ENCODE results near the gene ADAD1.
"Not testable (repeated sequence)": the region's sequence is repeated elsewhere in the genome, so short reads cannot be mapped to it uniquely, and the experiment has no call there.

ADAD1 gene
- 0 to 0.15 (median 0) reads per million in 18 experiments for total RNA-seq

- DNase-seq, result no peak
Observed at GRCh38 chr4:122378711-122379110, at the start of gene ADAD1. ADAD1 (plus strand) TSS chr4:122379011; CDS start chr4:122380070, 1,059 bp downstream.

DNA sequence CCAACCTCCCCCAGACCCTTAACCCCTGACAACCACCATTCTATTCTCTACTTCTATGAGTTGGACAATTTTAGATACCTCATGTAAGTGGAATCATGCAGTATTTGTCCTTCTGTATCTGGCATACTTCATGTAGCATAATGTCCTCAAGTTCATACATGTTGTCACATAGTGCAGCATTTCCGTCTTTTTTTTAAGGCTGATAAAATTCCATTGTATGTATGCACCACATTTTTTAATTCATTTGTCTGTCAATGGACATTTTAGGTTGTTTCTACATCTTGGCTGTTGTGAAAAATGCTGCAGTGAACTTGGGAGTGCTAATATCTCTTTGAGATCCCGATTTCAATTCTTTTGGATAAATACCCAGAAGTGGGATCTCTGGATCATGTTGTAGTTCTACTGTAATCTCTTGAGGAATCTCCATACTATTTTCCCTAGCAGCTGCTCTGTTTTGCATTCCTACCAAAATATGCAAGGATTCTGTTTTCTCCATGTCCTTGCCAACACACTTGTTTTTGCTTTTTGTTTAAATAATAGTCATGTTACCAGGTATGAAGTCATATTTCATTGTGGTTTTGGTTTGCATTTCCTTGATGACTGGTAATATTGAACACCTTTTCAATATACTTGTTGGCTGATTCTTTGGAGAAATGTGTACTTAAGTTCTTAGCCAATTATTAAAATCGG lies 48.8 kb upstream of the ADAD1 start:
- DNase-seq, result no peak

GRCh38 chr4:122331195-122331594 lies 47.6 kb upstream of the ADAD1 start:
- DNase-seq, result no peak

DNA sequence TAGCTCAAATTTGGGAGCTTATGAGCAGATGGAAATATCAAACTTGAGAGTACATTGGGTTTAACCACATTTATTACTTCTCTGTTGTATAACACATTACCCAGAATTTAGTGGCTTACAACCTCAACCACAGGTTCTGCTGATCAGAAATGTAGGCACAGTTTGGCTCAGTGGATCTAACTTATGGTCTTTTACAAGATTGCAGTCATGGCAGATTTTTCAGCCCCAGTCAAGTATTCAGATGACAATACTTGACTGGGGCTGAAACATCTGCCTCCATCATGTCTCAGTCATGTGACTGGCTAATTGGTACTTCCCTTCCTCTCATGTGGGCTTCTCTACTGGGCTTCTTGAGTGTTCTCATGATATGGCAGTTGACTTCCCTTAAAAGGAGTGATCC lies 44.0 kb upstream of the ADAD1 start:
- DNase-seq, result no peak

GRCh38 chr4:122341886-122342285 lies 36.9 kb upstream of the ADAD1 start:
- DNase-seq, result no peak

DNA sequence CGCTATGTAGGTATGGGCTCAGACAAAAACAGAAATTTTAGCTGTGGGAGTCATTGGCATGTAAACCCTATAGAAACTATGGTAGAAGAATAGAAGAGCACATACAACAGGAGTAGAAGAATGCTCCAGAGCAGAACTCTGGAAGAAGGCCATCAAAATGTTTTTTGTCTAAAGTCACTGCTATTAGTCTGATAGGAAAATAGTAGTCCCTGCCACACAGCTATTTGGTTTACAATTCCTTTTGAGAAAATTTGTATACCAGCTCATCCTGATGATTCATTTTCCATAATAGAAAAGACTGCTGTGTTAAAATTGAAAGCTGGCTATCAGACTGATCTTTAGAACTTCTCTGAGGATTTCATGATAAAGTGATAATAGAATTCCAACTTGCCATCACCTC lies 32.8 kb upstream of the ADAD1 start:
- no peak for DNase-seq

DNA sequence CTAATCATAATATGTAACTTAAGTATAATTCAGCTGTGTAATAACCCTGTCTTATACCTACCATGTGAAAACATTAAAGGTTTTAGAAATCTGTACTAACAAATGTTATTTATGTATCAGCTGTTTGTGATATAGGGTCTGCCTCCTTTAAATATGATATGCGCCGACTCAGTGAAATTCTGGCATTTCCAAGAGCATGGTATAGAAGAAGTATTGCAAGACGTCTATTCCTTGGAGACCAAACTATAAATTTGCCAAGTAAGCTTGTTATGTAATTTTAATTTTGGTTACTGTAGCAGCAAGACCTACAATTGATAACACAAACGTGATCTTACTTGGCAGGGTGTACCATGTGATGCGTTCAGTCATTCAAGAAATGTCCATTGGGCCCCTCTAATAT lies 32.3 kb upstream of the ADAD1 start:
- DNase-seq, result no peak

DNA sequence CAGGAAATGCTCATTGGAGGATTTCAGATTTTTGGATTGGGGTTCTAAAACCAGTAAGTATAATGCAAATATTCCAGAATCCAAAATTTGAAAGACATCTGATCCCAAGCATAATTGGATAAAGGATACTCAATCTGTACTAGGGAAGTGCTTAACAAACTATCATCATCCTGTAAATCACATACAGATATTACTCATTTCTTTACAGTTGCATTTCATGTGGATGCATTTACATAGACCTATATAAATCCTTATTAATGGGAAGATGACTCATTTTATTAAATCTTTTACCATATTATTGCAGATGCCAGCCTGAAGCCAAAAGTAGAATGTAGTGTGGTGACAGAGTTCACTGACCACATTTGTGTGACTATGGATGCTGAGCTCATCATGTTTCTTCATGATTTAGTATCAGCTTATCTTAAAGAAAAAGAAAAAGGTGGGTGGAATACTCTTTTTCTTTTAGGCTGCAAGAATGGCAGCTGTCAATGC lies 22.4 kb upstream of the ADAD1 start:
- no peak for DNase-seq

GRCh38 chr4:122360754-122361153 lies 18.1 kb upstream of the ADAD1 start:
- no peak for DNase-seq

DNA sequence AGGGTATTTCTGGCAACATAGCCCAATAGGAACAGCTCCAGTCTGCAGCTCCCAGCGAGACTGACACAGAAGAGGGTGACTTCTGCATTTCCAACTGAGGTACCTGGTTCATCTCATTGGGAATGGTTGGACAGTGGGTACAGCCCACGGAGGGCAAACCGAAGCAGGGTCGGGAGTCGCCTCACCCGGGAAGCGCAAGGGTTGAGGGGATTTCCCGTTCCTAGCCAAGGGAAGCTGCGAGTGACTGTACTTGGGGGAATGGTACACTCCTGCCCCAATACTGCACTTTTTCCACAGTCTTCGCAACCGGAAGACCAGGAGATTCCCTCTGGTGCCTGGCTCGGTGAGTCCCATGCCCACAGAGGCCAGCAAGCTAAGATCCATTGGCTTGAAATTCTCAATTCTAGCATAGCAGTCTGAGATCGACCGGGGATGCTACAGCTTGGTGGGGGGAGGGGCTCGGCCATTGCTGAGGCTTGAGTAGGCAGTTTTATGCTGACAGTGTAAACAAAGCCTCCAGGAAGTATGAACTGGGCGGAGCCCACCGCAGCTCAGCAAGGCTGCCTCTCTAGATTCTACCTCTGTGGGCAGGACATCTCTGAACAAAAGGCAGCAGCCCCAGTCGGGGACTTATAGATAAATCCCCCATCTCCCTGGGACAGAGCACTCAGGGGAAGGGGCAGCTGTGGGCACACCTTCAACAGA lies 14.0 kb upstream of the ADAD1 start:
- no peak for DNase-seq

GRCh38 chr4:122368786-122369185 lies 10.0 kb upstream of the ADAD1 start:
- DNase-seq, result not testable (repeated sequence)

DNA sequence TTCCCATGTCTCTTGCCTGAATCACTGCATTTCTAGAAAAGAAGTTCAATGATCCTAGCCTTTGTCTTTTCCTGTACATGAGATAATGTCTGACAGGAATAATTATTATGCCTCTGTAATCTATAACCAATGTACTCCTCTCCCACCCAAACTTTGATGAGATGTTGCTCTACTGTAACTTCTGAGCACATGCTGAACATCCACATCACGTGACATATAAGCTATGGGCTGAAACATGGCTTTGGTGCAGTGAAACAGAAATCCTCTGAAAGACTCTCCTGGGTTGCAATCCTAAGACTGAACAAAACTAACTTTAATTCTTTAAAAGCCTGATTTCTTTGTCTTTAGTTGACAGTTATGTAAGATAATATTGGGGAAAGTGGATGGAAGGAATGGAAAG lies 1.5 kb upstream of the ADAD1 start:
- no peak for DNase-seq

DNA sequence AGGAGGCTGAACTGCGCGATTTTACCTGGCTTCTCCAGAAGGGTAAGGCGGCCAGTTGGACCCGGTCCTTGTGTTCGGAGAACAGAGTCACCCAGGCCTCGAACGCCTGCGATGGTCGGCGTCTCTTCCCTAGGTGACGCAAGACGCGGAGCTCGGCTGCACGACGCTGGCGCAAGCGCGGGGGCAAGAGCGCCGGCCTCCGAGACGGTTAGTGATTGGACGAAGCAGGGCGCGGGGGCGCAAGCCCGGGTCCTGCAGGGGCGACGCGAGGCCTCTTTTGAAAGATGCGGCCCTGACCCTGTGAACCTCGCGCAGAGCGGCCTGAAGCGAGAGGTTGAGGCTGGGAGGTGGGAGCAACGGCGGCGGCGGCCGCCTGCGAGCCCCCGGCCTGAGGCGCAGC lies 428 bp downstream of the ADAD1 start:
- DNase-seq, result no peak

DNA sequence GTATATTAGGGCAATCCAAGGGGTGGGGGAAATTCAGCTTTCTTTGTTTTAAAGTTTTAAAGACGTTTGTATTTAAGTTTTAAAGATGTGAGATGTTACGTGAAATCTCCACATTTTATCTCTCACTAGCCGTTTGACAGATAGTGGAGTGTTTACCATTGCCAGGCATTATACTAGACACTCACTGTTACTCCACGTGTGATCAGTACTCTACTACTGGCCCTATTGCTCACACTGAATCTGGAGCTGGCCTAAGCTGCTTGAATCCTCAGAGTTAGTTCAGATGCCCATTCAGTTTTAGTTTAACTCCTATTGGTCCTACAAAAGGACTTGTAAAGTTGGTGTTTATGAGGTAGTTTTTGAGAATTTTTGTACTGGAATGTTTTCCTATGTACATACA lies 4.5 kb downstream of the ADAD1 start:
- no peak for DNase-seq

- no peak for DNase-seq
Observed at GRCh38 chr4:122384245-122384644, 5.4 kb downstream of the ADAD1 start.

- DNase-seq, result no peak
Observed at GRCh38 chr4:122393276-122393675, 14.5 kb downstream of the ADAD1 start.

DNA sequence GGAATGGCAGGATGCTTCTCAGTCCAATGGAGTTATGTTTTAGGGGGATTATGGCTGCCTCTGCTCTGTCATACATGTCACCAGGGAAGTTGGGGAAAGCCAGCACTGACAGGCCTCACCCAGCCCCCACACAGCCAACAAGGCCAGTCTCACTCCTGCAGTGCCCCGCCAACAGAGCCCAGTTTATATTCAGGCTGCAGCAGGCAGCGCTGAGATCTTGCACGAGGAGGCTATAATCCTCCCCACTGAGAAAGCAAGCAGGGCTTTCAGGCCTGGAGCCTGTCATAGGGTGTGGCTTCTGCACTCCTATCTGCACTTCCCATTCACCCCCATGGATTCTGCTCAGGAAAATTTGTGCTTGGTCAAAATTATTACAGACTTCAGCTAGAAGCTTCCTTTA lies 25.1 kb downstream of the ADAD1 start:
- no peak for DNase-seq

DNA sequence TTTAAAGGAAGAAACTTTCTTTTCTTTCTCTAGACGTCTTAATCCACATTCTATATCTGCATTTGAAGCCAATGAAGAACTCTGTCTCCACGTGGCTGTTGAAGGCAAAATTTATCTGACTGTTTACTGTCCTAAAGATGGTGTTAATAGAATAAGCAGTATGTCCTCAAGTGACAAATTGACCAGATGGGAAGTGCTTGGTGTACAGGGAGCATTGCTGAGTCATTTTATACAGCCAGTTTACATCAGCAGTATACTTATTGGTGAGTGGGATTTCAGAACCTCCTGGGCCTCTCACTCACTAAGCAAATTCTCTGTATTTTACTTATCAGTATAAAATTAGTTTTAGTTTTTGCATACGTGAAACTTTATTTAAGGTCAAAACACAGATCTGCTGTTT lies 33.7 kb downstream of the ADAD1 start:
- no peak for DNase-seq

- DNase-seq, result no peak
Observed at GRCh38 chr4:122423246-122423645, 44.4 kb downstream of the ADAD1 start.

- no peak for DNase-seq
Observed at GRCh38 chr4:122431351-122431750, 52.5 kb downstream of the ADAD1 start.

GRCh38 chr4:122434285-122434684 lies 55.5 kb downstream of the ADAD1 start:
- no peak for DNase-seq

GRCh38 chr4:122450847-122451246 lies 72.0 kb downstream of the ADAD1 start:
- DNase-seq, result no peak

- DNase-seq, result no peak
Observed at GRCh38 chr4:122453384-122453995, 74.7 kb downstream of the ADAD1 start.

Measured in inflammatory macrophage (primary cell).